SU-DHL-6 (cell line): ENCODE data around the gene FIBCD1.

Experiments used
- H2AFZ ChIP-seq: fragments of 200-600 bp; sonication (generic); 2 replicates; pipeline ENCODE4 v1.6.1; 2014; ENCODE audit warnings: low read depth, mild to moderate bottlenecking, moderate library complexity, mixed read lengths, antibody characterized with exemption, low read length; ENCODE audit not compliant: severe bottlenecking
- H3F3A ChIP-seq: fragments of 200-600 bp; shearing (Covaris generic); 2 replicates; pipeline ENCODE4 v1.6.0; 2016; ENCODE audit warnings: antibody characterized with exemption, mild to moderate bottlenecking; ENCODE audit not compliant: insufficient read depth
- H3K27ac ChIP-seq: fragments of 200-600 bp; sonication (generic); 2 replicates; pipeline ENCODE4 v1.5.1; 2016; ENCODE audit warnings: low read depth, mild to moderate bottlenecking, low read length, moderate library complexity, mixed read lengths
- H3K27me3 ChIP-seq: fragments of 200-600 bp; sonication (generic), shearing (Covaris generic); 2 replicates; pipeline ENCODE4 v1.6.0; 2014; ENCODE audit warnings: mild to moderate bottlenecking, low read length
- H3K36me3 ChIP-seq: fragments of 200-600 bp; sonication (generic); 2 replicates; pipeline ENCODE4 v1.6.1; 2014; ENCODE audit warnings: mild to moderate bottlenecking, low read length, mixed read lengths
- H3K4me2 ChIP-seq: fragments of 300-600, 200-600 bp; shearing (Covaris generic), sonication (generic); 2 replicates; pipeline ENCODE4 v1.6.0; 2014; ENCODE audit warnings: low read length, low read depth, mild to moderate bottlenecking; ENCODE audit not compliant: poor library complexity, severe bottlenecking
- H3K4me3 ChIP-seq: fragments of 200-600 bp; sonication (generic); 2 replicates; pipeline ENCODE4 v1.5.1; 2014; ENCODE audit warnings: antibody characterized with exemption, low read length, mild to moderate bottlenecking, mixed read lengths; ENCODE audit not compliant: insufficient read depth, poor library complexity, severe bottlenecking
- H3K79me2 ChIP-seq: fragments of 200-600 bp; sonication (generic); 2 replicates; pipeline ENCODE4 v1.6.1; 2014; ENCODE audit warnings: mild to moderate bottlenecking, low read length, moderate library complexity; ENCODE audit not compliant: insufficient read depth
- H3K9ac ChIP-seq: fragments of 200-600 bp; sonication (generic); 2 replicates; pipeline ENCODE4 v1.7.0; 2014; ENCODE audit warnings: mild to moderate bottlenecking, low read length
- H3K9me2 ChIP-seq: fragments of 200-600 bp; sonication (generic); replicated peaks from 2 replicates; pipeline ENCODE4 v1.6.1; 2014; ENCODE audit warnings: low read length; ENCODE audit not compliant: insufficient read depth
- H3K9me3 ChIP-seq: fragments of 200-600 bp; sonication (generic); 2 replicates; pipeline ENCODE4 v1.6.1; 2014; ENCODE audit warnings: low read length, mixed read lengths; ENCODE audit not compliant: insufficient read depth
- H4K20me1 ChIP-seq: fragments of 200-600 bp; sonication (generic); 2 replicates; pipeline ENCODE4 v1.6.1; 2014; ENCODE audit warnings: low read depth, mild to moderate bottlenecking, antibody characterized with exemption, low read length, moderate library complexity, mixed read lengths
- EZH2phosphoT487 ChIP-seq: fragments of 200-600 bp; sonication (generic), shearing (Covaris generic); conservative IDR thresholded peaks from 2 replicates; pipeline ENCODE4 v1.6.1; 2018; ENCODE audit warnings: mild to moderate bottlenecking, antibody characterized with exemption, low read length, moderate library complexity, mixed read lengths
- TF ChIP-seq, protein P1 (sequence below): fragments of 200-600 bp; sonication (generic); IDR thresholded peaks from one replicate; pipeline ENCODE4 v1.5.1; 2017; ENCODE audit warnings: antibody characterized with exemption, mild to moderate bottlenecking, low read length, moderate library complexity; ENCODE audit not compliant: insufficient read depth, poor library complexity, severe bottlenecking

FIBCD1 gene

DNA sequence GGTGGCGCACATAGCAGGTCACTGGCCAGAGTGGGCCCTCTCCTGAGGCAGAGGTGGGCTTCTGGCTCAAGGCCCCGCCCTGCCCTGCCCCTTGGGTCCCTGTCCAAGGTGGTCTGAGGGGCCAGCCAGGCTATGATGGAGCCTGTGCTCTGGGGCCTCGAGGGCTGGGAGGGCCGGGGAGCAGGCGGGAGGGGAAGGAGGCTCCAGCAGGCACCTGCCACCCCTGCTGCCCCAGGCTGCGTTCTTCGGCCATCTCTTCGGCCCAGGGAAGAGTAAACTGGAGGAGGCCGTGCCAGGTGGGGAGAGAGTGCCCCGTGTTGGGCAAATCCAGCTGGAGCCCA, 14.6 kb downstream of the FIBCD1 start:
- no peak for TF ChIP-seq EZH2phosphoT487
- TF ChIP-seq, protein P1, sequence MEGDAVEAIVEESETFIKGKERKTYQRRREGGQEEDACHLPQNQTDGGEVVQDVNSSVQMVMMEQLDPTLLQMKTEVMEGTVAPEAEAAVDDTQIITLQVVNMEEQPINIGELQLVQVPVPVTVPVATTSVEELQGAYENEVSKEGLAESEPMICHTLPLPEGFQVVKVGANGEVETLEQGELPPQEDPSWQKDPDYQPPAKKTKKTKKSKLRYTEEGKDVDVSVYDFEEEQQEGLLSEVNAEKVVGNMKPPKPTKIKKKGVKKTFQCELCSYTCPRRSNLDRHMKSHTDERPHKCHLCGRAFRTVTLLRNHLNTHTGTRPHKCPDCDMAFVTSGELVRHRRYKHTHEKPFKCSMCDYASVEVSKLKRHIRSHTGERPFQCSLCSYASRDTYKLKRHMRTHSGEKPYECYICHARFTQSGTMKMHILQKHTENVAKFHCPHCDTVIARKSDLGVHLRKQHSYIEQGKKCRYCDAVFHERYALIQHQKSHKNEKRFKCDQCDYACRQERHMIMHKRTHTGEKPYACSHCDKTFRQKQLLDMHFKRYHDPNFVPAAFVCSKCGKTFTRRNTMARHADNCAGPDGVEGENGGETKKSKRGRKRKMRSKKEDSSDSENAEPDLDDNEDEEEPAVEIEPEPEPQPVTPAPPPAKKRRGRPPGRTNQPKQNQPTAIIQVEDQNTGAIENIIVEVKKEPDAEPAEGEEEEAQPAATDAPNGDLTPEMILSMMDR, result no peak
- no peak overlapping the region for H3K27ac ChIP-seq
- no peaks in the 10 kb centered on the region for H3K9me3 ChIP-seq
- H3K36me3 ChIP-seq, result no peaks in the 10 kb centered on the region
- no peak overlapping the region for H3K9ac ChIP-seq
- no peaks in the 10 kb centered on the region for H3F3A ChIP-seq
- H3K79me2 ChIP-seq, result no peaks in the 10 kb centered on the region
- H3K4me2 ChIP-seq, result no peak overlapping the region
- no peaks in the 10 kb centered on the region for H4K20me1 ChIP-seq
- H3K27me3 ChIP-seq, result no peaks in the 10 kb centered on the region
- no peak overlapping the region for H3K4me3 ChIP-seq
- H2AFZ ChIP-seq, result no peak overlapping the region
- H3K9me2 ChIP-seq, result no peaks in the 10 kb centered on the region

DNA sequence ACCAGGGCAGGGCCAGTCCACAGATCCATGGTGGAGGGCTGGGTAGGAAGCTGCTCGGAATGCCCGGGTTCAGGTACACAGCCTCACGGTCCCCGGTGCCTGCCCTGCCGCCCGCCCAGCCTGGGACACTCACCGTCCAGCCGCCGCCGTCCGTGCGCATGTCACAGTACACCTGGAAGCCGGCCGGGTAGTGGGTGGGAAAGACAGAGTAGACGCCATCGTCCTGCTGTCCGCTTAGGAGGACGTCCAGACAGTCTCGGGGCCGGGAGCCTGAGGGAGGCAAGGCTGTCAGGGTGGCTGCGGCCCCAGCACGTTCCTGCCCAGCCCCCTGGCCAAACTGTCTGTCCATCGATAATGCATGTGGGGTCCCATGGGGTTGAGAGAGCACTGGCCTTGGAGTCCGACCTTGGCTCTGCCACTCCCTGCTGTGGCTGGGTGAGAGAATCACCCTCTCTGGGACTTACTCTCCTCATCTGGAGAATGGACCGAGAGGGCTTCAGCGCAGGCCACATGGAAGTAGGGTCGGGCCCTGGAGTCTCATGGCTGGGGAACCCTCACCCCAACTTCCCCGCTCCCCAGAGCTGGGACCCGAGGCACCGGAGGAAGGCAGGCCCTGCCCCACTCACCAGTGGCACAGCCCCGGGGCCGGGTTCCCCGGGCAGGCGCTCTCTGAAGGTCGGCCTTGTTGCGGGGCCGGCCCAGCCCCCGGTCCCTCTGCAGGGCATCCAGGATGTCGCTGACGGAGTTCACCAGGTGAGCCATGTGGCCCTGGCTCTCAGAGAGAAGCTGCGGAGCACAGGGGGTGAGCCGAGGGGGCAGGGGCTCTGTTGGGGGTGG, 15.2 kb downstream of the FIBCD1 start:
- no peak overlapping the region for H2AFZ ChIP-seq
- H3K9me3 ChIP-seq, result no peaks in the 10 kb centered on the region
- no peaks in the 10 kb centered on the region for H3K9me2 ChIP-seq
- no peak overlapping the region for H3K9ac ChIP-seq
- TF ChIP-seq EZH2phosphoT487, result no peak
- TF ChIP-seq, protein P1, result no peak
- no peaks in the 10 kb centered on the region for H3K27me3 ChIP-seq
- H3F3A ChIP-seq, result no peaks in the 10 kb centered on the region
- no peak overlapping the region for H3K27ac ChIP-seq
- no peaks in the 10 kb centered on the region for H3K79me2 ChIP-seq
- H3K36me3 ChIP-seq, result no peaks in the 10 kb centered on the region
- no peak overlapping the region for H3K4me3 ChIP-seq
- no peak overlapping the region for H3K4me2 ChIP-seq
- no peaks in the 10 kb centered on the region for H4K20me1 ChIP-seq

DNA sequence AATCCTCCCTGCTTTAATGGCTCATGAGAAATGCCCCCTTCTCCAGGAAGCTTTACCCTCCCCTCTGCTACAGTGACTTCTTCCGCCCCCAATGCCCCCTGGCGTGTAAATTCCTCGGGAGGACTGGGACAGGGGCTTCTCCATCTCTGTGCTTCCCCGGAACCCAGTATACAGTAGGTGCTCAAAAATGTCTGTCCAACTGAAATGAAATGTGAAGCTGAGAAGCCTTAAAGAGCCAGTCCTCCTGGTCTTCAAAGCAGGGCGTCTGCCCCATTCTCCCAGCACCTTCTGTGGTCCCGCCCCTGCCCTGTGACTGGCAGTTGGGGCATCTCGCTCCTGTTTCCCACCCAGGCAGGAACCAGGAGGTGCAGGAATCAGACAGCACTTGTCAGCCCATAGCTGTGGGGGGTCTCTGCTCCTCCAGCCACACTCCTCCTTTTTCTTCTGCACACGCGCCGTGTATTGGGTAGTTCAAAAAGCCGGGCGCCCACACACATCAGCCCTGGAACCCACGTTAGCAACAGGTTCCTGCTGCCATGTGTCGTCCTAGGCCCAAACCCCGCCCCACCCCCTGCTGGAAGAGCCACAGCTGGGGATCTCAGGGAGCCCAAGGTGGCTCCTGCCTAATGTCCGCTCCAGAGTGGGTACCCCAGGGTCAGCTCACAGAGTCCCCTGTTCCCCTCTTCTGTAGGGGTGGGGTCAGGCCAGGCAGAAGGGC, 16.0 kb downstream of the FIBCD1 start:
- H3K79me2 ChIP-seq, result no peaks in the 10 kb centered on the region
- H3K36me3 ChIP-seq, result no peaks in the 10 kb centered on the region
- no peaks in the 10 kb centered on the region for H3K9me2 ChIP-seq
- H3K27ac ChIP-seq, result no peak overlapping the region
- no peak overlapping the region for H3K4me2 ChIP-seq
- no peaks in the 10 kb centered on the region for H4K20me1 ChIP-seq
- no peaks in the 10 kb centered on the region for H3K27me3 ChIP-seq
- H3F3A ChIP-seq, result no peaks in the 10 kb centered on the region
- H3K4me3 ChIP-seq, result no peak overlapping the region
- H3K9ac ChIP-seq, result no peak overlapping the region
- no peak overlapping the region for H2AFZ ChIP-seq
- TF ChIP-seq, protein P1, result no peak
- TF ChIP-seq EZH2phosphoT487, result no peak
- H3K9me3 ChIP-seq, result no peaks in the 10 kb centered on the region
